Measurements from ENCODE around the gene MTFP1.

GRCh38 chr22:30382340-30382739 lies 43.2 kb upstream of the MTFP1 start:
- TF ChIP-seq CTCF (conservative IDR thresholded peaks at IDR 0.05; ENCODE audit: low read depth, low read length) (no peak), EZH2 (IDR thresholded peaks at IDR 0.05; ENCODE audit: borderline replicate concordance, low read depth, low read length, poor library complexity, severe bottlenecking) (no peak)
